Astrocyte of the hippocampus (primary cell): ENCODE data around the gene STYXL1.

ENCODE experiments used
- DNase-seq: peaks from one replicate; pipeline ENCODE4 v3.0.0; 2011; ENCODE audit warnings: low read depth, low spot score

STYXL1 gene

GRCh38 chr7:75957021-75957736 lies 90.6 kb downstream of the STYXL1 start:
- DNase-seq = peak; percentile 65

GRCh38 chr7:75955331-75955955 lies 92.4 kb downstream of the STYXL1 start:
- DNase-seq = no peak

GRCh38 chr7:75953931-75954330 lies 93.9 kb downstream of the STYXL1 start:
- no peak for DNase-seq

- no peak for DNase-seq
These were observed 94.4 kb downstream of the STYXL1 start for GRCh38 chr7:75953431-75953830.

GRCh38 chr7:75951506-75951905 lies 96.3 kb downstream of the STYXL1 start:
- peak; percentile 35 for DNase-seq

GRCh38 chr7:75950111-75950681 lies 97.6 kb downstream of the STYXL1 start:
- no peak for DNase-seq

GRCh38 chr7:75948179-75948578 lies 99.6 kb downstream of the STYXL1 start:
- no peak for DNase-seq
